HG02759 (cell line): ENCODE results near the gene MCUB.
A peak's percentile ranks its signal among the peaks of the same experiment; 100 is the strongest.

ENCODE experiments used
- ATAC-seq: cut with Tn5 transposase; IDR thresholded peaks from one replicate; pipeline ENCODE4 v1.9.1; 2021; ENCODE audit warnings: mild to moderate bottlenecking, moderate library complexity; ENCODE audit not compliant: unreplicated experiment

The MCUB gene

GRCh38 chr4:109627361-109627760, 67.3 kb downstream of the MCUB start:
- no peak for ATAC-seq

- ATAC-seq: no peak
Observed at GRCh38 chr4:109629775-109630174, 69.7 kb downstream of the MCUB start.

DNA sequence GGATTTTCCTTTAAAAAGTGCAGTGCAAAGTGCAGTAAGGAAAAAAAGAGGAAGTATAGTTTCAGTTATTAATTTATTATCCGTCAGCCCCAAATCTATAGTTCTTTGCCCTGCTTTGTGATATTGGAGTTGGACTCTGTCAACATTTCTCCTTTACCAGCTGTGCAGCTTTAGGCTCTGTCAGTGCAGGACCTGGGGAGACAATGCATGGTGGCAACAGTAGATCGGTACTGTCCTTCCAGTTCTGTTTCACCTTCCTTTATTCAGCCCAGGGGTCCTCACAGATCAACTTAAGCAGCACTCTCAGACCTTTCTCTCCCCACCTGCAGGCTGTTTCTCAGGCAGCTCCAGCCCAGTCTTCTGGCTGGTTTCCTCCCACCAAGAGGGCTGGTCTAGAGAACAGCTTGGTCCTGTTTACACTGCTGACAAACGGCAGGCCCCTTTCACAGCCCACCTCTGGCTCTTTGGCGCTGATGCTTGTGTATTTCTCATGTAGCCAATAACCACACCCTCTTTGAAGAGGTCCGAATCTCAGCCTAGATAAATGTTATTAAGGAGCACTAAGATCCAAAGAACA, 71.6 kb downstream of the MCUB start:
- ATAC-seq: no peak

- ATAC-seq: peak; percentile 54
Observed at GRCh38 chr4:109640644-109641043, 80.6 kb downstream of the MCUB start.

DNA sequence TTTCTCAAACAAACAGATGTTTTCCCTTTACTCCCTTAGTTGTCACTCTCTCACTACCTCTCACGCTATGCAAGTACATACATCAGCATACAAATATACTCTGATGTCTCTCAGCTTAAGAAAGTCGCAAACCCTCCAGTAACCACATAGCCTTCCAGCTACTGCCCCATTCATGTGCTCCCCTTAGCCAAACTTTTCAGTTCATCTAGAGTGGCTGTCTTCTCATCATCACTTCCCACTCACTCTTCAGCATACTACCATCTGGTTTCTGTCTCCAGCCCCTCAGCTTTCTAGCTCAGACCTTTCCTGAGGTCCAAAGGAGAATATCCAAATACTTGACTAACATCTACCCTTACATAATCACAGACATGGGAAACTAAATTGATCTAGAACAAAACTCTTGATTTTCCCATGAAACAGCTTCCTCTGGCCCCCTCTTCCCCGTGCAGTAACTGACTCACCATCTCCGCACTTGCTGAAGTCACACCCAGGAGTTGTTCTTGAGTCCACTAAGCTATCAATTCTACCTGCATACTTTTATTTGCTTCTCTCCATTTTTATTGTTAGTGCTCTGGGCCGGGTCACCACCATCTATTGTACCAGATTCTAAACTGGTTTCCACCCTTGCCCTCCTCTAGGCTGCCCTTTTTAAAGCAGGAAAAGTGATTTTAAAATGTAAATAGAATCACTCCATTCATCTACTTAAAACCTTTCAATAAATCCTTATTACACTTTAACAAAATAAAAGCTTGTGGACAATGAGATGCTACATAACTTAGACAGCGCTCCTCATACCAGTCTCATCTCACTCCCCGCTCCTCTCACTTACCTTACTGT, 86.0 kb downstream of the MCUB start:
- no peak for ATAC-seq

DNA sequence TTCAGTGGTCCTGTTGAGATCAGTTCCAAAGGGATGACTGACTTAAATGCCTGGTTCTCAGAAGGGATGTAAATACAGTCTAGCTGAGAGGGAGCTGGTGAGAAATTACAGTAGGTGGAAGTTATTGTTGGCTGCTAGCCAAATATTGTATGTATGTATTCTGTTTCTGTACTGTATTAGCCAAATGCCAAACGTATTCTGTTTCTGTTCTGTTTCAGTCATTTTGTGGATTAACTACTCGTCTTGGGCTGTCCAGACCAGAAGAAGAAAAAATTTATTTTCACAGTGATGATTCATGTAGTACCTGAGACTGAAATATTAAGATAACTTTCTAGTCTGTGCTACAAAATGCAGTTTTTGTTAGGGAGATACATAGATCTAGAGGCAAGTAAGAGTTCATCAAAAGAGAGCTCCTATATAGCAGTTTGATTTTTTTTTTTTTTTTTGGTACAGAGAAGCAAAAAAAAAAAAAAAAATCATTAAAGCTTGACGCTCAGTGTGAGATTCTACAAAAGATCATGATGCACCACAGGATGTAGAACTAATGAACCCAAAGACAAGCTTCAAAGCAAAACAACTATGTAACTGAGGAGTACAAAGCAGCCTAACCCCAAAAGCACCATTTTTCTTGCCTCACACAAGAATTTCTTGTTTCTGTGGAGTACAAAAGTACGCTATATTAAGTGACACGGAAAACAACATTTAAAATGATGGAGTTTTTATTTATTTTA, 88.4 kb downstream of the MCUB start:
- peak; percentile 41 for ATAC-seq

- ATAC-seq: no peak
Observed at GRCh38 chr4:109648997-109649575, 89.0 kb downstream of the MCUB start.

GRCh38 chr4:109649872-109650271, 89.8 kb downstream of the MCUB start:
- ATAC-seq: peak; percentile 83

DNA sequence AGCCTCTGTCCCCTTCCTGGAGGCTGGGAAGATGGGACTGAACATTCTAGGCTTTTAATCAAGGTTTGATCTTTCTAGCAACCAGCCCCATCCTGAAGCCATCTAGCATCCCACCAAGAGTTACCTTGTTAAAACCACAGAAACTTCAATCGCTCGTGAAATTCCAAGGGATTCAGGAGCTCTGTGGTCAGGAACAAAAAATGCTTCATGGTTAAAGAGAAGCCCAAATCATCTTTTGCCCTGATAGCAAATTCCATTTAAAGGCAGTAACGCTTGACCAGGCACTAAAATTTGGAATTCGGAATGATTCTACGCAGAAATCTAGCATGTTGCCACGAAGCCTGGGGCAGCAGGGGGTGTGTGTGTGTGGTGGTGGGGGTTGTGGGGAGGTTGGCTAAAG, 95.3 kb downstream of the MCUB start:
- no peak for ATAC-seq

DNA sequence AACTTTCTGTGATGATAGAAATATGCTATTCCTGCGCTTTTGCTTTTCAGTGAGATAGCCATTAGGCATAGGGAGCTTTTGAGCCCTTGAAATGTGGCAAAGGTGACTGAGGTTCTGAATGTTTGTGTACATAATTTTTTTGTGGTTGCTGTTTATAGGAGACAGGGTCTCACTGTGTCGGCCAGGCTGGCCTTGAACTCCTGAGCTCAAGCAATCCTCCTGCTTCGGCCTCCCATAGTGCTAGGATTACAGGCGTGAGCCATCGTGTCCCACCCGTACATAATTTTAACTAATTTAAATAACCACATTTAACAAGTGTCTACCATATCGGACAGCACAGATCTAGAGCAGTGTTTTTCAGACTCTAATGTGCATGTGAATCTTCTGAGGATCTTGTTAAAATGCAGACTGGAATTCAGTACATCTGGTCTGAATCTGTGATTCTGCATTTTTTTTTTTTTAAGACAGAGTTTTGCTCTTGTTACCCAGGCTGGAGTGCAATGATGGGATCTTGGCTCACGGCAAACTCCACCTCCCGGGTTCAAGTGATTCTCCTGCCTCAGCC, 97.9 kb downstream of the MCUB start:
- no peak for ATAC-seq

DNA sequence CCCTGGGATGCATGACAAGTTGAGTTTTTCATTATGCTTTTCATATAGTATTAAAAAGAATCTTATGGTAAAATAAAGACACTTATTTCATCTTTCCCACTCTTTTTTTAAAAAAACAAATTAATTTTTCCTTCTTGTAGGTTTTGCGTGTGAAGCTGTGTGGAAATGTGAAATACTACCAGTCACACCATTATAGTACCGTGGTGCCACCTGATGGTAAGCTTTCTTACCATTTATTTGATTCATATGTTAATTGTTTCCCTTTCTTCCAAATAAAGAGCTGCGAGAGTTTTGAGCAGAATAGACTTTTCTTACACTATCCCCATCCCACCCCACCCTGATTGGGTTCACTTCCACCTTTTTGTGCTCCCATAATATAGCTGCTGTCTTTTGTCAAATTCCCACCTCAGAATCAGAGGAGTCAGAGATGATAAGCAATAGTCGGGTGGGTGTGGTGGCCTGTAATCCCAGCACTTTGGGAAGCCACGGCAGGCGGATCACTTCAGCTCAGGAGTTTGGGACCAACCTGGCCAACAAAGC, 98.9 kb downstream of the MCUB start:
- no peak for ATAC-seq

DNA sequence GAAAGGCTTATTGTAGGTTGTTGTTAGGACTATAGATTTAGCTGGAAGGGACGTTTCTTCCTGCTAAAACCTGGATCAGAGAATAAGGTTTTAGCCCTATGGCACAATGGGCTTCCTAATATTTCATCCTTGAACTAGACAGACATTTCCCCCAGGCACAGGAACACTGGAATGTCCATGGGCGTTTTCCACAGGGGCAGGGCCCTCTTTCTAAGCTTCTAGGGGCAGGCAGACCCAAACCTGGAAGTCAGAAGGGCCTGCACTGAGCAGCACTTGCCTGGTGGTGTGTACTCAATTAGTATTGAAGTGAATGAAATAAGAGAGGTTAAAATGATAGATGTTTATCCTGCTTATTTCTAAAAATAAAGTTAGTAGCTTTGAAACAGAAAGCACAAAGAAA, 102.1 kb downstream of the MCUB start:
- no peak for ATAC-seq

DNA sequence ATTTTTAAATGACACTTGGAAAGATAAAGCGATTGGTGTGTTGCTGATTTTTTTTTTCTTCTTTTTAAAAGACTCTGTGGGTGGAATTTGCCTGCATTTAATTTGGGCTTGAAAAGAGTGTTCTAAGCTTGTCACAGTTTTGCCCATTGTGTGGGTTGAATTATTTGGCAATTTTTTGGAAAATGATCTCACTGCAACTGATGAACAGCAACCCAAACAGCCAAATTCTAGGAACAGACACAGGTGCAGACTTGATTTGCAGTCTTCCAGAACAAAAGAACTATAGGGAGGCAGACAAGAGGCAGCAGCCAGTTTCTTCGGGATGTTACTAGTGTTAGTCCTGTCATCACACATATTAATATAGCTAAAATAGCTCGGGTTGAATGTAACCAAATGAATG, 102.7 kb downstream of the MCUB start:
- no peak for ATAC-seq

DNA sequence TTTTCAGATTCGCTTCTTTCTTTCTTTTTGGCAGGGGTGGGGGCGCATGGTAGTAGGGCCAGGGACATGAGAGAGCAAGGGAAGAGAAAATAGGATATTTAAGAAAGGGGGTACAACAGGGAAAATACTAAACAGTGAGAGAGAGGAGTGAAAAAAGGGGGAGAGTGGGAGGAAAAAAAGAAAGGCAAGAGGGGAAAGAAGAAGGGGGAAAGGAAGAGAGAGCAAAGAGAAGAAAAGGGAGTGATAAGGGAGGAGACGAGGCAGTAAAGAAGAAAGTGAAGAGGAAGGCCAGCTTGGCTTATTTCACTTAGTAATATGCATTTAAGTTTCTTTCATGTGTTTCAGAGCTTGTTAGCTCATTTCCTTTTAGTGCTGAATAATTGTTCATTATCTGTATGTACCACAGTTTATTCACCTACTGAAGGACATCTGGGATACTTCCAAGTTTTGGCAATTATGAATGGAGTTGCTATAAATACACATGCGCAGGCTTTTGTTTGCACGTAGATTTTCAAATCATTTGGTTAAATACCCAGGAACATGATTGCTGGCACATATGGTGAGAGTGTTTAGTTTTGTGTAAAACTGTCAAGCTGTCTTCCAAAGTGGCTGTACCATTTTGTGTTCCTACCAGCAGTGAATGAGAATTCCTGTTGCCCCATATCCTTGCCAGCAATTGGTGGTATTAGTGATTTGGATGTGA, 105.9 kb downstream of the MCUB start:
- no peak for ATAC-seq

DNA sequence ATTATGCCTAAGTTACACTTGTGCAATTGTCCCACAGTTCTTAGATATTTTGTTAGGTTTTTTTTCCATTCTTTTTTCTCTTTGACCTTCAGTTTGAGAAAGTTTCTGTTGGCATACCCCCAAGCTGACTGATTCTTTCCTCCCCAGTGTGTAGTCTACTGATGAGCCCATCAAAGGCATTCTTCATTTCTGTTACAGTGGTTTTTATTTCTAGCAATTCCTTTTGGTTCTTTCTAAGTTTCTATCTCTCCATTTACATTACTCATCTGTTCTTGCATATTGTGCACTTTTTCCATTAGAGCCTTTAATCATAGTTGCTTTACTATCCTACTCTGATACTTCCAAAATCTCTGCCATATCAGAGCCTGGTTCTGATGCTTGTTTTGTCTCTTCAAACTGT, 111.3 kb downstream of the MCUB start:
- ATAC-seq: no peak

DNA sequence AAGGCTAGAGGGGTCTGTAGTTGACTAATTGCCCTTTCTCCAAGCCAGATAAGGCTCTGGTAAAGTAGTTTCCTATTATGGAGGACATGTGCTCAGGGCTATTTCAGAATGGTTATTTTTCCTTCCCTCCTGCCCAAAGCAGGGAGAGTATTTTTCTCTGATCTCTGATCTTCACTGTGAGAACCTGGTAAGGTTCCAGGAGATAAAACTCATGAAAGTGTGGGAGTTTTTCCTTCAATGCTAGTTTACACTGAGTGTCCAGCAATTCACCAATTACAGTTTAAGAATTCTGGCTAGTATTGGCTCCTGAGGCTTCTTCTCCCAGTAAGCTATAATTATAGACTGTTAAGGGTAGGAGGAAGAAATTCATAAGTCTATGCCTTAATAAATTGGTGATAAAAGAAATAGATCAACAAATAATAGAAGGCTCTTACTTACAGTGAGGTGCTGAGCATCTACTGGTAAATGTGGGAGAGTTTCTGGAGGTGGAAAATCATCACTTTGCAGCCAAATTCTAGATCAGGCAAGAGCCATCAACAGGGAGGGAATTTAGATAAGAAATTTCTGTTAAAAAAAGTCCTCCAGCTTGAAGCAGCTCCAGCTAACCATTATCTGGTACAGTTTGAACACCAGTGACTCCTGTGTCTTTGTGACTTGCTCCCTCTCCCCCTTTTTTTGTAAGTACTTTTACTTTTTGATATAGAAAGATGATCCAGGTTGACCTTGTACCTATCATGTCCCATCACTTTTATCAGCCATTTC, 112.3 kb downstream of the MCUB start:
- ATAC-seq: no peak

GRCh38 chr4:109673303-109673702, 113.3 kb downstream of the MCUB start:
- no peak for ATAC-seq

DNA sequence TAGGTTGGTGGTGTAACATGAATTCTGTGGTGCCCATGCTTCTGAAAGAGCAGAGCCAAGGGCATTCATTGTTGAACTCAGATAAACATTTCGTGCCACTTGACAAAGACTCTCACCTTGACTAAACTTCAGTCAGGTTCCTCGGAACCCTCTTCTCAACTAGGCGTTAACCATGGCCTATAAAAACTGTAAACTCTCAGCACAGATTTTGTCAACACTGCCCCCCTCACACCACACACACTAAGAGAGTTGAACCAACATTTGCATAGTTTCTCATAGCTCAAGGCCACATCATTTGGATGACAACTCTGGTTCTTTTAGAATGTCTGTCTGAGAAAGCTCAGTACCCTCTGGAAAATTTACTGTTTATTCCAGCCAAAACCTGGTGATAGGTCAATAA, 115.1 kb downstream of the MCUB start:
- no peak for ATAC-seq

GRCh38 chr4:109675843-109676242, 115.8 kb downstream of the MCUB start:
- no peak for ATAC-seq

GRCh38 chr4:109676886-109677285, 116.8 kb downstream of the MCUB start:
- ATAC-seq: no peak
